Left hindlimb (tissue), 1 donor: Measurements from ENCODE around the gene TMEM240.
"Not testable (repeated sequence)": the region's sequence is repeated elsewhere in the genome, so short reads cannot be mapped to it uniquely, and the experiment has no call there.

ENCODE experiments used
- DNase-seq: peaks from one replicate; pipeline ENCODE4 v3.0.0-alpha.2; 2018

TMEM240 gene

GRCh38 chr1:1523226-1523625, 17.2 kb downstream of the TMEM240 start:
- DNase-seq, result not testable (repeated sequence)

- DNase-seq, result peak; percentile 14
These were observed 17.9 kb downstream of the TMEM240 start for GRCh38 chr1:1522536-1522935.

GRCh38 chr1:1521331-1521730, 19.1 kb downstream of the TMEM240 start:
- DNase-seq, result peak; percentile 12

- DNase-seq, result peak; percentile 18
These were observed 20.5 kb downstream of the TMEM240 start for GRCh38 chr1:1519805-1520505.

- peak; percentile 21 for DNase-seq
These were observed 21.8 kb downstream of the TMEM240 start for GRCh38 chr1:1518621-1519007.

- DNase-seq, result peak; percentile 44
These were observed 22.3 kb downstream of the TMEM240 start for GRCh38 chr1:1517973-1518620.

GRCh38 chr1:1516923-1517322, 23.5 kb downstream of the TMEM240 start:
- DNase-seq, result peak; percentile 8

GRCh38 chr1:1514376-1514775, 26.0 kb downstream of the TMEM240 start:
- DNase-seq, result peak; percentile 3

GRCh38 chr1:1513675-1514074, 26.7 kb downstream of the TMEM240 start:
- DNase-seq, result peak; percentile 6

- DNase-seq, result peak; percentile 20
These were observed 28.0 kb downstream of the TMEM240 start for GRCh38 chr1:1512425-1512824.

GRCh38 chr1:1511533-1512285, 28.7 kb downstream of the TMEM240 start, which contains the start of gene ATAD3A:
Gene ATAD3A (plus strand): TSS chr1:1512162. CDS start chr1:1512269, 107 bp downstream.
- DNase-seq, result peak; percentile 98

GRCh38 chr1:1510912-1511532, 29.4 kb downstream of the TMEM240 start:
- no peak for DNase-seq

- DNase-seq, result not testable (repeated sequence)
These were observed 31.0 kb downstream of the TMEM240 start for GRCh38 chr1:1509465-1509850.

- DNase-seq, result not testable (repeated sequence)
These were observed 31.5 kb downstream of the TMEM240 start for GRCh38 chr1:1508775-1509464.

- no peak for DNase-seq
These were observed 33.1 kb downstream of the TMEM240 start for GRCh38 chr1:1507305-1507704.

- not testable (repeated sequence) for DNase-seq
These were observed 34.6 kb downstream of the TMEM240 start for GRCh38 chr1:1505801-1506200.

GRCh38 chr1:1505366-1505798, 35.0 kb downstream of the TMEM240 start:
- DNase-seq, result not testable (repeated sequence)

- DNase-seq, result peak; percentile 51
These were observed 35.6 kb downstream of the TMEM240 start for GRCh38 chr1:1504777-1505365.

GRCh38 chr1:1495461-1495975, 44.9 kb downstream of the TMEM240 start:
- not testable (repeated sequence) for DNase-seq

- not testable (repeated sequence) for DNase-seq
These were observed 46.1 kb downstream of the TMEM240 start for GRCh38 chr1:1494311-1494710.

GRCh38 chr1:1491601-1492000, 48.8 kb downstream of the TMEM240 start:
- no peak for DNase-seq
